B cell (primary cell): ENCODE data around the gene CYFIP1. TPM values are rescaled to one million over a fixed set of nuclear protein-coding genes. Genes with fewer than 3 reads are reported as not detected.
A peak's percentile ranks its signal among the peaks of the same experiment; 100 is the strongest.

Source experiments
- ATAC-seq: fragments of 200-7000 bp; cut with Tn5 transposase; one replicate; pipeline ENCODE4 v1.10.0; 2021; ENCODE audit warnings: low read depth, mild to moderate bottlenecking, moderate number of reproducible peaks, moderate library complexity
- CTCF ChIA-PET: fragments of 350-600 bp; sonication (Branson Sonifier 250); formaldehyde crosslinking; loops from one replicate; lab custom pipeline; 2021; ENCODE audit warnings: antibody characterized with exemption, inconsistent platforms; lab: Charles Lee
- POLR2A ChIA-PET: fragments of 350-600 bp; sonication (Branson Sonifier 250); formaldehyde crosslinking; loops from one replicate; lab custom pipeline; 2021; ENCODE audit warnings: antibody characterized with exemption; lab: Charles Lee
- DNase-seq: peaks from one replicate; pipeline ENCODE4 v3.0.0; 2013
- H2AFZ ChIP-seq: 2 replicates; pipeline ENCODE4 v1.6.1; 2012; ENCODE audit warnings: mild to moderate bottlenecking, low read depth, low read length; ENCODE audit not compliant: insufficient read depth, poor library complexity, severe bottlenecking
- H3K27ac ChIP-seq, 2 donors: 1 replicate in 1 of 2; 2 replicates in 1 of 2; pipeline ENCODE4 v1.5.1; 2012 to 2013; ENCODE audit warnings: low read length in 2 of 2, mild to moderate bottlenecking in 2 of 2, moderate library complexity in 1 of 2
- H3K27me3 ChIP-seq, 4 experiments: fragments of 200-600 bp in 1 of 4; sonication (generic) in 1 of 4; replicated peaks in 1 of 4; 1 replicate in 2 of 4; 2 replicates in 2 of 4; pipeline versions ENCODE4 v1.6.1 to v1.7.0; 2013 to 2016; ENCODE audit warnings: low read length in 3 of 4, mild to moderate bottlenecking in 2 of 4, mixed read lengths in 1 of 4, moderate library complexity in 1 of 4; ENCODE audit not compliant: insufficient read depth in 4 of 4, control insufficient read depth in 3 of 4; ENCODE audit errors: control extremely low read depth in 1 of 4
- H3K36me3 ChIP-seq, 2 experiments: replicated peaks in 1 of 2; 1 replicate in 1 of 2; 2 replicates in 1 of 2; pipeline versions ENCODE4 v1.6.1 to v1.7.1; 2013; ENCODE audit warnings: low read length in 1 of 2; ENCODE audit not compliant: insufficient read depth in 2 of 2, control insufficient read depth in 1 of 2; ENCODE audit errors: control extremely low read depth in 1 of 2, extremely low read depth in 1 of 2
- H3K4me1 ChIP-seq, 2 donors: fragments of 200-600 bp in 1 of 2; sonication (generic) in 1 of 2; 1 replicate in 1 of 2; 2 replicates in 1 of 2; pipeline versions ENCODE4 v1.5.1 to v1.6.1; 2013 to 2017; ENCODE audit warnings: low read length in 2 of 2; ENCODE audit not compliant: control insufficient read depth in 2 of 2, insufficient read depth in 2 of 2
- H3K4me2 ChIP-seq: replicated peaks from 2 replicates; pipeline ENCODE3; 2012; ENCODE audit warnings: mild to moderate bottlenecking, low read depth, low read length; ENCODE audit not compliant: poor library complexity, severe bottlenecking
- H3K4me3 ChIP-seq, 5 experiments: fragments of 200-600 bp in 1 of 5; sonication (generic) in 1 of 5; 1 replicate in 3 of 5; 2 replicates in 2 of 5; pipeline versions ENCODE4 v1.5.1 to v1.7.0; 2011 to 2016; ENCODE audit warnings: low read length in 4 of 5, mild to moderate bottlenecking in 4 of 5, low read depth in 2 of 5, control low read depth in 1 of 5, moderate library complexity in 1 of 5; ENCODE audit not compliant: insufficient read depth in 1 of 5; ENCODE audit errors: control extremely low read depth in 1 of 5, extremely low read depth in 1 of 5
- H3K79me2 ChIP-seq: fragments of 200-600 bp; sonication (generic); one replicate; pipeline ENCODE4 v1.6.0; 2016; ENCODE audit warnings: low read length; ENCODE audit not compliant: control insufficient read depth, insufficient read depth
- H3K9ac ChIP-seq: fragments of 200-600 bp; sonication (generic); 2 replicates; pipeline ENCODE4 v1.6.1; 2017; ENCODE audit warnings: mild to moderate bottlenecking, low read length, moderate library complexity
- H3K9me3 ChIP-seq, 3 donors: one replicate each; pipeline versions ENCODE4 v1.6.1 to v1.7.1; 2013; ENCODE audit warnings: low read length in 2 of 3; ENCODE audit not compliant: control insufficient read depth in 2 of 3, insufficient read depth in 1 of 3; ENCODE audit errors: control extremely low read depth in 1 of 3
- H4K20me1 ChIP-seq: 2 replicates; pipeline ENCODE4 v1.6.0; 2012; ENCODE audit warnings: mild to moderate bottlenecking, low read length; ENCODE audit not compliant: insufficient read depth, control insufficient read depth, poor library complexity, severe bottlenecking
- H3K27ac Mint-ChIP-seq: one replicate; pipeline ENCODE4 v1.8.0; 2021; ENCODE audit warnings: mixed read lengths
- H3K27me3 Mint-ChIP-seq: one replicate; pipeline ENCODE4 v1.8.0; 2021; ENCODE audit warnings: mixed read lengths
- H3K4me1 Mint-ChIP-seq: one replicate; pipeline ENCODE4 v1.8.0; 2021; ENCODE audit warnings: mixed read lengths
- H3K4me3 Mint-ChIP-seq: one replicate; pipeline ENCODE4 v1.8.0; 2021; ENCODE audit warnings: mixed read lengths
- H3K9me3 Mint-ChIP-seq: one replicate; pipeline ENCODE4 v1.8.0; 2022; ENCODE audit warnings: mixed read lengths; ENCODE audit not compliant: insufficient read depth
- EZH2 ChIP-seq: IDR thresholded peaks from 2 replicates; pipeline ENCODE4 v1.6.1; 2012; ENCODE audit warnings: borderline replicate concordance, low read depth, mild to moderate bottlenecking, moderate library complexity, low read length; ENCODE audit not compliant: insufficient read depth, poor library complexity, severe bottlenecking
- WGBS: methylation state at CpG from one replicate; pipeline ENCODE4 v1.1.5; 2013; ENCODE audit warnings: missing lambda C conversion rate; ENCODE audit not compliant: insufficient coverage; 5-methylcytosine and 5-hydroxymethylcytosine counted together
- intact Hi-C: fragments of 100-400 bp; cut with micrococcal nuclease; formaldehyde crosslinking; loops from one replicate; pipeline ENCODE4 v1.10.0; 2022
- polyA plus RNA-seq: library from polyadenylated mRNA; depleted of rRNA; stranded (reverse); fragments of >200 nt; gene quantifications from 2 replicates; pipeline ENCODE4 v1.2.3, GENCODE V29; 2012
- total RNA-seq, 2 donors: library from RNA; stranded (reverse); fragments of 120-200 nt in 1 of 2; gene quantifications; 1 replicate in 1 of 2; 2 replicates in 1 of 2; pipeline versions ENCODE4 v1.2.3 to v1.2.4, GENCODE V29; 2013 to 2022
- TF ChIP-seq, protein P1 (sequence below): fragments of 200-600 bp; IDR thresholded peaks from one replicate; pipeline ENCODE4 v1.8.0; 2022; ENCODE audit warnings: antibody characterized with exemption, mild to moderate bottlenecking

CYFIP1 gene
- total and polyA plus RNA-seq, 2 donors (not counting 1 experiment from before 2014, with no cell fraction given), result 6.2 to 13.5 TPM

DNA sequence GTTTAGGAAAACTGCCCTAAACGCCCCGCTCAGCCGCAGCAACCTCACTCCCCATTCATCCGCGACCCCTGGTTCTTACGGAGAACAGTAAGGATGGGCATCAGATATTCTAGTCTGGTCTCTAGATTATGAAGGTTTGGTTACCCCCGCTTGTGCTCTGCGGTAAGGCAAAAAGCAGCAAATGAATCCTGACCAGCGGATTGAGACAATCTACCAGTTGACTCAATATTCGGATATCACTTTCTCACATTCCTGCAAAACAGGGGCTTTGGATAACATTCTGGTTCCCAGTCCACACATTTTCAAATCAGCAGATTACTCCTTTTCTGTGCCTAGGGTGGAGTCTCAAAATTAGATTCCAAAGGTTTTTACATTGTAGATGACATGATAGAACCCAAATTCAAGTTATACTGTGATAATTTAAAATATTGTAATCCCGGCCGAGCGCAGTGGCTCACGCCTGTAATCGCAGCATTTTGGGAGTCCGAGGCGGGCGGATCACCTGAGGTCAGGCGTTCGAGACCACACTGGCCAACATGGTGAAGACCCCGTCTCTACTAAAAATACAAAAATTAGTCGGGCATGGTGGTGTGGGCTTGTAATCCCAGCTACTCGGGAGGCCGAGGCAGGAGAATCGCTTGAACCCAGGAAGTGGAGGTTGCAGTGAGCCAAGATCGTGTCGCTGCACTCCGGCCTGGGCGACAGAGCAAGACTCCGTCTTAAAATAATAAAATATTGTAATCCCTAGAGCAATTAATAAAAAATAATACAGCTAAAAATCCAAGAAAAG lies 1.1 kb upstream of the CYFIP1 start:
- H4K20me1 ChIP-seq, result no peaks in the 10 kb centered on the region
- H3K9ac ChIP-seq, result peak overlapping the region; percentile 80
- DNase-seq (no peak), ATAC-seq (no peak)
- Mint-ChIP-seq H3K4me3 (peak overlapping the region; percentile 81), H3K4me1 (peaks cover 15% of the 10 kb centered on the region), H3K27me3 (peaks cover 19% of the 10 kb centered on the region), H3K9me3 (no peaks in the 10 kb centered on the region), H3K27ac (no peak overlapping the region)
- H3K4me3 ChIP-seq, result peak overlapping the region in 4 of 5 experiments; percentile 28 to 84 (median 68)
- H3K79me2 ChIP-seq, result no peaks in the 10 kb centered on the region
- TF ChIP-seq EZH2, result no peak
- TF ChIP-seq, protein P1, sequence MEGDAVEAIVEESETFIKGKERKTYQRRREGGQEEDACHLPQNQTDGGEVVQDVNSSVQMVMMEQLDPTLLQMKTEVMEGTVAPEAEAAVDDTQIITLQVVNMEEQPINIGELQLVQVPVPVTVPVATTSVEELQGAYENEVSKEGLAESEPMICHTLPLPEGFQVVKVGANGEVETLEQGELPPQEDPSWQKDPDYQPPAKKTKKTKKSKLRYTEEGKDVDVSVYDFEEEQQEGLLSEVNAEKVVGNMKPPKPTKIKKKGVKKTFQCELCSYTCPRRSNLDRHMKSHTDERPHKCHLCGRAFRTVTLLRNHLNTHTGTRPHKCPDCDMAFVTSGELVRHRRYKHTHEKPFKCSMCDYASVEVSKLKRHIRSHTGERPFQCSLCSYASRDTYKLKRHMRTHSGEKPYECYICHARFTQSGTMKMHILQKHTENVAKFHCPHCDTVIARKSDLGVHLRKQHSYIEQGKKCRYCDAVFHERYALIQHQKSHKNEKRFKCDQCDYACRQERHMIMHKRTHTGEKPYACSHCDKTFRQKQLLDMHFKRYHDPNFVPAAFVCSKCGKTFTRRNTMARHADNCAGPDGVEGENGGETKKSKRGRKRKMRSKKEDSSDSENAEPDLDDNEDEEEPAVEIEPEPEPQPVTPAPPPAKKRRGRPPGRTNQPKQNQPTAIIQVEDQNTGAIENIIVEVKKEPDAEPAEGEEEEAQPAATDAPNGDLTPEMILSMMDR, result no peak
- peaks cover 16 to 19% of the 10 kb centered on the region in 2 donors for H3K4me1 ChIP-seq
- WGBS, result 76% methylated on average over 17 of the region's 30 CpGs
- H3K27ac ChIP-seq, result no peak overlapping the region
- peak overlapping the region; percentile 86 for H2AFZ ChIP-seq
- POLR2A ChIA-PET, result no interaction called here
- peaks cover 0 to 2% (median 0%) of the 10 kb centered on the region in 3 donors for H3K9me3 ChIP-seq
- no peaks in the 10 kb centered on the region for H3K36me3 ChIP-seq
- peaks cover 0 to 27% (median 8%) of the 10 kb centered on the region in 4 experiments for H3K27me3 ChIP-seq
- CTCF ChIA-PET, result interaction anchor here (1.5 kb wide), 1 partner anchor 55 kb away, joined by 3 read pairs; no protein-coding TSS in a partner anchor
- H3K4me2 ChIP-seq, result peak overlapping the region; percentile 99
- intact Hi-C loops, result no loop called here
